Esophagus muscularis mucosa (tissue), 4 donors: ENCODE results near the gene DYNC1I1.

ENCODE experiments used
- EP300 ChIP-seq: sonication (generic); formaldehyde crosslinking; IDR thresholded peaks from one replicate; pipeline ENCODE4 v1.6.1; 2017; ENCODE audit warnings: antibody characterized with exemption
- POLR2A ChIP-seq: fragments of 450-650 bp; IDR thresholded peaks from one replicate; pipeline ENCODE4 v1.6.1; 2017; ENCODE audit warnings: antibody characterized with exemption, moderate library complexity, mild to moderate bottlenecking, low read depth
- POLR2AphosphoS5 ChIP-seq, 2 donors: sonication (generic); formaldehyde crosslinking; IDR thresholded peaks; one replicate each; pipeline ENCODE4 v1.6.1; 2017; ENCODE audit warnings: antibody characterized with exemption in 2 of 2
- TF ChIP-seq, protein P1 (sequence below), 3 experiments: fragments of 200-600 bp in 2 of 3; fragments of 450-650 bp in 1 of 3; sonication (generic) in 2 of 3; IDR thresholded peaks; one replicate each; pipeline ENCODE4 v1.5.1; 2017 to 2019; ENCODE audit warnings: antibody characterized with exemption in 3 of 3, mild to moderate bottlenecking in 2 of 3, moderate library complexity in 1 of 3

DNA sequence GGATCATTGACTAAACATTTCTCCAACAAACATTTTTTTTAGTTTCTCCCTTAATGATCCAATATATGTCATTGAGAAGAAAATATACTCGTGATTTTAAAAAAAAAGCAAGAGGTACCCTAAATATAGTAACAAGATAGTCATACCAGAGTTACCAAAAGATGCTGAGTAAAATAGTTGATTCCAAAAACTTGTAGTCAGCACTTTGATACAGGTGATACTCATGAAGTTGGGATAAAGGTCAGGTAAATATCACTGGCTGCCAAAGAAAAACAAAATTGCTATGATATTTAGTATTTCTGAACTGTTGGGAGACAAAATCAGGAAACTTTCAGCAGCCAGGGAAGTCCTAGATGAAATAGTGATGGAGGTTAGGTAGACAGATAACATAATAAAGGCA, 225.3 kb downstream of the DYNC1I1 start:
- TF ChIP-seq EP300 = no peak
- TF ChIP-seq, protein P1, sequence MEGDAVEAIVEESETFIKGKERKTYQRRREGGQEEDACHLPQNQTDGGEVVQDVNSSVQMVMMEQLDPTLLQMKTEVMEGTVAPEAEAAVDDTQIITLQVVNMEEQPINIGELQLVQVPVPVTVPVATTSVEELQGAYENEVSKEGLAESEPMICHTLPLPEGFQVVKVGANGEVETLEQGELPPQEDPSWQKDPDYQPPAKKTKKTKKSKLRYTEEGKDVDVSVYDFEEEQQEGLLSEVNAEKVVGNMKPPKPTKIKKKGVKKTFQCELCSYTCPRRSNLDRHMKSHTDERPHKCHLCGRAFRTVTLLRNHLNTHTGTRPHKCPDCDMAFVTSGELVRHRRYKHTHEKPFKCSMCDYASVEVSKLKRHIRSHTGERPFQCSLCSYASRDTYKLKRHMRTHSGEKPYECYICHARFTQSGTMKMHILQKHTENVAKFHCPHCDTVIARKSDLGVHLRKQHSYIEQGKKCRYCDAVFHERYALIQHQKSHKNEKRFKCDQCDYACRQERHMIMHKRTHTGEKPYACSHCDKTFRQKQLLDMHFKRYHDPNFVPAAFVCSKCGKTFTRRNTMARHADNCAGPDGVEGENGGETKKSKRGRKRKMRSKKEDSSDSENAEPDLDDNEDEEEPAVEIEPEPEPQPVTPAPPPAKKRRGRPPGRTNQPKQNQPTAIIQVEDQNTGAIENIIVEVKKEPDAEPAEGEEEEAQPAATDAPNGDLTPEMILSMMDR (IDR thresholded peaks at IDR 0.05) = no peak
- no peak for TF ChIP-seq POLR2A
- no peak for TF ChIP-seq POLR2AphosphoS5 (IDR thresholded peaks at IDR 0.05)
